Subcutaneous adipose tissue (tissue), 4 donors: Measurements from ENCODE around the gene RANBP2. TPM values are rescaled to one million over a fixed set of nuclear protein-coding genes. Genes with fewer than 3 reads are reported as not detected.

Experiments
- CTCF ChIP-seq: fragments of 450-650 bp; IDR thresholded peaks from one replicate; pipeline ENCODE4 v1.5.1; 2016; ENCODE audit warnings: low read depth, mild to moderate bottlenecking, control low read depth, antibody characterized with exemption, moderate library complexity
- total RNA-seq, 4 donors: library from RNA; depleted of rRNA; stranded (reverse); fragments of >200 nt; gene quantifications; one replicate each; pipeline ENCODE4 v1.1.0, GENCODE V29; 2016

Gene RANBP2
- total RNA-seq, 4 donors from 2014 or later: 55.4 to 101 (median 76.1) TPM

GRCh38 chr2:108806371-108807113 is 87.3 kb downstream of the RANBP2 start:
- TF ChIP-seq CTCF: no peak

GRCh38 chr2:108809936-108810335 is 90.7 kb downstream of the RANBP2 start:
- no peak for TF ChIP-seq CTCF

- no peak for TF ChIP-seq CTCF
Measured at GRCh38 chr2:108810993-108811957, 92.0 kb downstream of the RANBP2 start.

- no peak for TF ChIP-seq CTCF
Measured at GRCh38 chr2:108813732-108814131, 94.5 kb downstream of the RANBP2 start.

GRCh38 chr2:108820482-108820881 is 101.2 kb downstream of the RANBP2 start:
- no peak for TF ChIP-seq CTCF

GRCh38 chr2:108823286-108823685 is 104.0 kb downstream of the RANBP2 start:
- TF ChIP-seq CTCF: no peak
